Tibial nerve (tissue), 4 donors: ENCODE data around the gene LHFPL2. TPM values are rescaled to one million over a fixed set of nuclear protein-coding genes. Genes with fewer than 3 reads are reported as not detected.
A peak's percentile ranks its signal among the peaks of the same experiment; 100 is the strongest.
"Not testable (repeated sequence)": the region's sequence is repeated elsewhere in the genome, so short reads cannot be mapped to it uniquely, and the experiment has no call there.

Source experiments
- DNase-seq, 2 donors: peaks; one replicate each; pipeline ENCODE4 v3.0.0-alpha.2; 2019; ENCODE audit warnings: low spot score in 2 of 2
- H3K27ac ChIP-seq, 4 donors: fragments of 200-600 bp; sonication (generic) in 3 of 4; one replicate each; pipeline ENCODE4 v1.5.1; 2017 to 2019; ENCODE audit warnings: mild to moderate bottlenecking in 1 of 4
- H3K27me3 ChIP-seq, 2 donors: fragments of 200-600 bp; sonication (generic) in 1 of 2; one replicate each; pipeline versions ENCODE4 v1.5.1 to v1.6.0; 2017 to 2019
- H3K36me3 ChIP-seq, 3 donors: fragments of 200-600 bp; sonication (generic); one replicate each; pipeline ENCODE4 v1.5.1; 2018 to 2019
- H3K4me1 ChIP-seq, 4 donors: fragments of 200-600 bp; sonication (generic) in 3 of 4; one replicate each; pipeline ENCODE4 v1.5.1; 2017 to 2019
- H3K4me3 ChIP-seq, 4 donors: fragments of 200-600 bp; sonication (generic) in 3 of 4; one replicate each; pipeline ENCODE4 v1.5.1; 2017 to 2019; ENCODE audit warnings: mild to moderate bottlenecking in 1 of 4, moderate library complexity in 1 of 4
- H3K9me3 ChIP-seq, 4 donors: fragments of 200-600 bp; sonication (generic) in 3 of 4; one replicate each; pipeline ENCODE4 v1.5.1; 2017 to 2019
- CTCF ChIP-seq, 5 experiments: fragments of 200-600 bp in 3 of 5; fragments of 450-650 bp in 2 of 5; sonication (generic) in 3 of 5; IDR thresholded peaks; one replicate each; pipeline ENCODE4 v1.5.1; 2016 to 2019; ENCODE audit warnings: antibody characterized with exemption in 5 of 5, mild to moderate bottlenecking in 3 of 5, moderate library complexity in 2 of 5
- EP300 ChIP-seq, 2 donors: sonication (generic); formaldehyde crosslinking; IDR thresholded peaks; one replicate each; pipeline ENCODE4 v1.6.1; 2017; ENCODE audit warnings: antibody characterized with exemption in 2 of 2, mild to moderate bottlenecking in 1 of 2
- POLR2A ChIP-seq, 2 donors: fragments of 450-650 bp; IDR thresholded peaks; one replicate each; pipeline ENCODE4 v1.6.1; 2017; ENCODE audit warnings: antibody characterized with exemption in 2 of 2, mild to moderate bottlenecking in 2 of 2, moderate library complexity in 2 of 2
- WGBS, 2 donors: methylation state at CpG; one replicate each; pipeline ENCODE4 v1.1.5; 2018; 5-methylcytosine and 5-hydroxymethylcytosine counted together
- total RNA-seq, 4 donors: library from RNA; depleted of rRNA; stranded (reverse); fragments of >200 nt; gene quantifications; one replicate each; pipeline ENCODE4 v1.1.0, GENCODE V29; 2016

Gene LHFPL2
- total RNA-seq, 4 donors from 2014 or later: 19.7 to 48.9 (median 27.4) TPM

- Histone ChIP-seq H3K4me1 (peaks cover 0 to 17% (median 4%) of the 10 kb centered on the region in 4 donors), H3K9me3 (no peaks in the 10 kb centered on the region), H3K27ac (peak overlapping the region; percentile 2 to 84 (median 62)), H3K27me3 (no peaks in the 10 kb centered on the region), H3K36me3 (no peaks in the 10 kb centered on the region), H3K4me3 (no peak overlapping the region)
- TF ChIP-seq CTCF (IDR thresholded peaks at IDR 0.05) (peak in 1 of 5 experiments; percentile 12), EP300 (IDR thresholded peaks at IDR 0.05) (peak in 1 of 2 donors; percentile 89), POLR2A (IDR thresholded peaks at IDR 0.05) (no peak)
- 27 to 37% methylated on average over 6 of the region's 6 CpGs for WGBS, 2 donors
- DNase-seq: peak; percentile 54 to 79
Measured at GRCh38 chr5:78677777-78678668, 29.5 kb upstream of the LHFPL2 start.

- Histone ChIP-seq H3K36me3 (no peaks in the 10 kb centered on the region), H3K27ac (peak overlapping the region in 1 of 4 donors; percentile 55), H3K9me3 (no peaks in the 10 kb centered on the region), H3K27me3 (no peaks in the 10 kb centered on the region), H3K4me3 (no peak overlapping the region), H3K4me1 (peaks cover 0 to 17% (median 4%) of the 10 kb centered on the region in 4 donors)
- DNase-seq: no peak
- no peak for TF ChIP-seq CTCF (IDR thresholded peaks at IDR 0.05)
- no peak for TF ChIP-seq EP300 (IDR thresholded peaks at IDR 0.05)
- TF ChIP-seq POLR2A (IDR thresholded peaks at IDR 0.05): no peak
- WGBS, 2 donors: 91 to 92% methylated on average over 6 of the region's 6 CpGs
Measured at GRCh38 chr5:78675956-78676730, 27.6 kb upstream of the LHFPL2 start.

GRCh38 chr5:78673827-78674226 is 25.3 kb upstream of the LHFPL2 start:
- H3K4me3 ChIP-seq, DNase-seq, H3K27ac ChIP-seq, H3K27me3 ChIP-seq, H3K9me3 ChIP-seq, H3K36me3 ChIP-seq: not testable (repeated sequence)
- peaks cover 0 to 16% (median 4%) of the 10 kb centered on the region in 4 donors for H3K4me1 ChIP-seq

- no peak for DNase-seq
- Histone ChIP-seq H3K4me3 (no peak overlapping the region), H3K36me3 (no peaks in the 10 kb centered on the region), H3K4me1 (peaks cover 0 to 2% (median 0%) of the 10 kb centered on the region in 4 donors), H3K27me3 (no peaks in the 10 kb centered on the region), H3K9me3 (no peaks in the 10 kb centered on the region), H3K27ac (no peak overlapping the region)
- TF ChIP-seq POLR2A (IDR thresholded peaks at IDR 0.05) (no peak), EP300 (IDR thresholded peaks at IDR 0.05) (no peak), CTCF (IDR thresholded peaks at IDR 0.05) (no peak)
- WGBS, 2 donors: 89 to 90% methylated on average over 2 of the region's 2 CpGs
Measured at GRCh38 chr5:78672154-78672553, 23.6 kb upstream of the LHFPL2 start.

- no peaks in the 10 kb centered on the region for H3K36me3 ChIP-seq
- H3K27me3 ChIP-seq: no peaks in the 10 kb centered on the region
- WGBS, 2 donors: 25 to 29% methylated on average over 4 of the region's 4 CpGs
- H3K27ac ChIP-seq: no peak overlapping the region
- DNase-seq: no peak
- no peak overlapping the region for H3K4me3 ChIP-seq
- TF ChIP-seq CTCF (IDR thresholded peaks at IDR 0.05) (no peak), EP300 (IDR thresholded peaks at IDR 0.05) (no peak), POLR2A (IDR thresholded peaks at IDR 0.05) (no peak)
- no peaks in the 10 kb centered on the region for H3K4me1 ChIP-seq
- no peaks in the 10 kb centered on the region for H3K9me3 ChIP-seq
Measured at GRCh38 chr5:78671609-78672008, 23.0 kb upstream of the LHFPL2 start.
